Smooth muscle cell (in vitro differentiated cells): ENCODE results near the gene ZNF710. TPM values are rescaled to one million over a fixed set of nuclear protein-coding genes. Genes with fewer than 3 reads are reported as not detected.

Source experiments
- DNase-seq: peaks from one replicate; lab custom pipeline; 2025; ENCODE audit not compliant: unreplicated experiment; lab: John Stamatoyannopoulos, UW
- H2AFZ ChIP-seq: fragments of 200-600 bp; sonication (generic); 2 replicates; pipeline ENCODE4 v1.6.0; 2016; ENCODE audit warnings: antibody characterized with exemption, low read depth, mild to moderate bottlenecking
- H3F3A ChIP-seq: fragments of 200-600 bp; sonication (generic); 2 replicates; pipeline ENCODE4 v1.6.0; 2017; ENCODE audit warnings: antibody characterized with exemption, low read depth
- H3K27ac ChIP-seq: fragments of 200-600 bp; sonication (generic); 2 replicates; pipeline ENCODE4 v1.5.1; 2016; ENCODE audit warnings: low read depth, mild to moderate bottlenecking
- H3K27me3 ChIP-seq: fragments of 200-600 bp; sonication (generic); 2 replicates; pipeline ENCODE4 v1.6.1; 2016; ENCODE audit warnings: low read depth, mild to moderate bottlenecking
- H3K36me3 ChIP-seq: fragments of 200-600 bp; sonication (generic); 2 replicates; pipeline ENCODE4 v1.5.1; 2016; ENCODE audit warnings: low read depth
- H3K4me1 ChIP-seq: fragments of 200-600 bp; sonication (generic); 2 replicates; pipeline ENCODE4 v1.5.1; 2016; ENCODE audit warnings: low read depth
- H3K4me2 ChIP-seq: fragments of 200-600 bp; sonication (generic); 2 replicates; pipeline ENCODE4 v1.6.0; 2016; ENCODE audit warnings: mild to moderate bottlenecking
- H3K4me3 ChIP-seq: fragments of 200-600 bp; sonication (generic); 2 replicates; pipeline ENCODE4 v1.5.1; 2016; ENCODE audit warnings: mild to moderate bottlenecking
- H3K79me2 ChIP-seq: fragments of 200-600 bp; sonication (generic); 2 replicates; pipeline ENCODE4 v1.6.0; 2016; ENCODE audit warnings: low read depth, mild to moderate bottlenecking
- H3K9ac ChIP-seq: fragments of 200-600 bp; sonication (generic); 2 replicates; pipeline ENCODE4 v1.6.0; 2016; ENCODE audit warnings: low read depth
- H3K9me3 ChIP-seq: fragments of 200-600 bp; sonication (generic); replicated peaks from 2 replicates; pipeline ENCODE4 v1.5.1; 2016; ENCODE audit warnings: low read depth
- H4K20me1 ChIP-seq: fragments of 200-600 bp; sonication (generic); 2 replicates; pipeline ENCODE4 v1.6.0; 2016; ENCODE audit warnings: low read depth
- CTCF ChIP-seq: fragments of 200-600 bp; sonication (generic); IDR thresholded peaks from 2 replicates; pipeline ENCODE4 v1.5.1; 2017; ENCODE audit warnings: borderline replicate concordance, mild to moderate bottlenecking, antibody characterized with exemption; ENCODE audit not compliant: insufficient read depth, poor library complexity, severe bottlenecking
- WGBS: methylation state at CpG from one replicate; pipeline ENCODE4 v1.1.7; 2016; ENCODE audit warnings: low lambda C conversion rate; 5-methylcytosine and 5-hydroxymethylcytosine counted together
- polyA plus RNA-seq: library from polyadenylated mRNA; unstranded; fragments of >200 nt; fragmentation: Nextera tagmentation; extraction: Ambion mirVana; gene quantifications from 2 replicates; pipeline ENCODE4 v1.2.1, GENCODE V29; 2016
- total RNA-seq: library from RNA; depleted of rRNA; stranded (reverse); fragments of >200 nt; gene quantifications from 2 replicates; pipeline ENCODE4 v1.2.3, GENCODE V29; 2014

Gene ZNF710
- total and polyA plus RNA-seq, 2 experiments from 2014 or later = 8.6 to 10.4 TPM

- Histone ChIP-seq H3K4me2 (no peak overlapping the region), H3K9ac (no peak overlapping the region), H3K27ac (no peak overlapping the region), H3K36me3 (no peaks in the 10 kb centered on the region), H3K4me1 (no peaks in the 10 kb centered on the region), H3K9me3 (no peaks in the 10 kb centered on the region), H4K20me1 (peaks cover 81% of the 10 kb centered on the region), H2AFZ (no peak overlapping the region), H3K79me2 (peaks cover 32% of the 10 kb centered on the region), H3F3A (no peaks in the 10 kb centered on the region), H3K4me3 (no peak overlapping the region), H3K27me3 (no peaks in the 10 kb centered on the region)
- no peak for DNase-seq
- no peak for TF ChIP-seq CTCF
- 97% methylated on average over 11 of the region's 11 CpGs for WGBS
These were observed 89.2 kb downstream of the ZNF710 start for GRCh38 chr15:90090226-90090848.

DNA sequence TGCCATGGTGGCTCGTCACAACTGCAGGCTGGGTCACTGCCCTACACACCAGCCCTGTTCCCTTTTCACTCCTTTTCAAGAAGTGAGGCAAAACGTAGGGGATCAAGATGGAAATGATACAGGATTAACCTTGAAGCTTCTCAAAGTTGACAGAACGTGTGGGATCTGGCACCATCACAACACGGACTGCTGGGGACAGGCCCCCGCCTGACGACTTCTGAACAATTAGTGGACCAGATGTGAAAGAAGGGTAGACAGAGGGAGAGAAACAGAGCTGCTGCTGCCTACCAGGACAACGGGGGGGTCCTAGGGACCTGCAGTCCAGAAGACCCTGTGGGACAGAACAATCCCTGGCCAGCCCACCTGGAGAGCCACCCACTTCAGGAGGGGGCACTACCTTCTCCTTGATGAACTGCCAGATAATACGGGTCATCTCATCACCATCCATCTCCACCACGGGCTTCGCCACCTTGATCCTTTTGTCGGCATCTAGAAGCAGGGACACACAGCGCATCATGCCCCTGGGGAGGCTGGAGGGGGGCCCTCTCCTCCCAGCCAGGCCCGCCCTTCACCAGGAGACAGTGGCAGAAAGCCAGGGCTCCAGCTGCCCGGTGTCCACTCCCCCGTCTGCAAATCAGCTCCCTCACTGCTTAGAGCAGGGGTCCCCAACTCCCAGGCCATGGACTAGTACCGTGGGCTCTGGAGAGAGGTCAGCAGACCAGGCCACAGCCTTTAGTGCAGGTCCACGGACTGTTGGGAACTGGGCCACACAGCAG is 90.2 kb downstream of the ZNF710 start:
- Histone ChIP-seq H3K27ac (no peak overlapping the region), H3K4me3 (no peak overlapping the region), H3K9ac (no peak overlapping the region), H3K27me3 (no peaks in the 10 kb centered on the region), H3K4me2 (no peak overlapping the region), H3F3A (no peaks in the 10 kb centered on the region), H3K79me2 (peaks cover 42% of the 10 kb centered on the region), H3K4me1 (no peaks in the 10 kb centered on the region), H4K20me1 (peaks cover 91% of the 10 kb centered on the region), H3K9me3 (no peaks in the 10 kb centered on the region), H2AFZ (no peak overlapping the region), H3K36me3 (no peaks in the 10 kb centered on the region)
- no peak for DNase-seq
- TF ChIP-seq CTCF = no peak
- WGBS = 97% methylated on average over 17 of the region's 17 CpGs

DNA sequence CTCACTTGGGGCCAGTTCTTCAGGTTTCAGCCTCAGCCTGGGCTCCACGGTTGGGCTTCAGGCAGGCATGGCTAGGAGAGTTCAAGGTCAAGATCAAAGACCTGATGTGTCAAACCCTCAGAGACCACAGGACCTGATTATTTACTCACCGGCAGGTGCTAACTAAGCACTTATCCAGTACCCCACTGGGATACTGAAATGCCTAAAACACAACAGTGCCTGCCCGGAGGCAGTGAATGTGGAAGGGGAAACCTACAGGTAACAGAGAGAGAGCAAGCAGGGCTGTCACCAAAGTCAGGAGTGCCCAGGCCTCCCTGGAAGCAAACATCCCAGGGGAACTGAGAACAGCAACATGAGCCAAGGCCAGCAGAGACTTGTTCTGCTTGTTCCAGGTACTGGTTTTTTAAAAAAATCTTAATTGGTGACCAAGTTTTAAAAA is 94.4 kb downstream of the ZNF710 start:
- peaks cover 66% of the 10 kb centered on the region for H3K79me2 ChIP-seq
- no peak overlapping the region for H2AFZ ChIP-seq
- TF ChIP-seq CTCF = no peak
- H3K36me3 ChIP-seq = no peaks in the 10 kb centered on the region
- H3K4me3 ChIP-seq = no peak overlapping the region
- H3K9ac ChIP-seq = no peak overlapping the region
- no peak for DNase-seq
- peaks cover 98% of the 10 kb centered on the region for H4K20me1 ChIP-seq
- peaks cover 3% of the 10 kb centered on the region for H3K4me1 ChIP-seq
- WGBS = 44% methylated on average over 3 of the region's 3 CpGs
- H3K9me3 ChIP-seq = no peaks in the 10 kb centered on the region
- H3K27me3 ChIP-seq = no peaks in the 10 kb centered on the region
- H3F3A ChIP-seq = peaks cover 11% of the 10 kb centered on the region
- peak overlapping the region; percentile 35 for H3K27ac ChIP-seq
- H3K4me2 ChIP-seq = no peak overlapping the region

DNA sequence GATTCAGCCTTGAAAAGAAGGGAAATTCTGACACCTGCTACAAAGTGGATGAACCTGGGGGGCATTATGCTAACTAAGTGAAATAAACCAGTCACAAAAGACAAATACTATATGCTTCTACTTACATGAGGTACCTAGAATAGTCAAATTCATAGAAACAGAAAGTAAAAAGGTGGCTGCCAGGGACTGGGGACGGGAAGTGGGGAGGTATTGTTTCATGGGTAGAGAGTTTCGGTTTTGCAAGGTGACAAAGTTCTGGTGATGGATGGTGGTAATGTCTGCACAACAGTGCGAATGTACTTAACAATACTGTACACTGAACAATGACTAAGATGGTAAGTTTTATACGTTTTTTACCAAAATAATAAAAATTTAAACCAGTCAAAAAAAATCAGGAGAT is 96.4 kb downstream of the ZNF710 start:
- TF ChIP-seq CTCF = no peak
- H4K20me1 ChIP-seq = peaks cover 80% of the 10 kb centered on the region
- peaks cover 73% of the 10 kb centered on the region for H3K79me2 ChIP-seq
- no peaks in the 10 kb centered on the region for H3K36me3 ChIP-seq
- WGBS = 93% methylated on average over 4 of the region's 4 CpGs
- H3K4me1 ChIP-seq = peaks cover 13% of the 10 kb centered on the region
- H3K27ac ChIP-seq = peak overlapping the region; percentile 72
- peak overlapping the region; percentile 42 for H3K4me2 ChIP-seq
- no peaks in the 10 kb centered on the region for H3K9me3 ChIP-seq
- H3F3A ChIP-seq = peaks cover 11% of the 10 kb centered on the region
- no peak for DNase-seq
- no peak overlapping the region for H3K9ac ChIP-seq
- H2AFZ ChIP-seq = no peak overlapping the region
- H3K27me3 ChIP-seq = no peaks in the 10 kb centered on the region
- H3K4me3 ChIP-seq = no peak overlapping the region
